Endothelial cell of umbilical vein (primary cell): ENCODE results near the gene UCN3. TPM values are rescaled to one million over a fixed set of nuclear protein-coding genes. Genes with fewer than 3 reads are reported as not detected.

ENCODE experiments used
- BruUV-seq: library from RNA; stranded (reverse); fragments of 400-500 nt; replicated peaks from 2 replicates; lab custom pipeline; 2021; lab: Mats Ljungman, UMichigan
- CTCF ChIA-PET: fragments of 300-600, 350-600 bp; sonication (Branson Sonifier 250); formaldehyde crosslinking; loops from one replicate; lab custom pipeline; 2021; ENCODE audit warnings: antibody characterized with exemption, inconsistent platforms; lab: Charles Lee
- POLR2A ChIA-PET: fragments of 300-600, 350-600 bp; sonication (Branson Sonifier 250); formaldehyde crosslinking; loops from one replicate; lab custom pipeline; 2021; ENCODE audit warnings: antibody characterized with exemption, inconsistent platforms; lab: Charles Lee
- DNase-seq: peaks from one replicate; pipeline ENCODE4 v3.0.0-alpha.2; 2011; ENCODE audit warnings: low read depth, low spot score
- FAIRE-seq: peaks from 2 replicates; lab custom pipeline; 2011; peaks lifted over from hg19 to GRCh38; lab: Jason Lieb, UNC
- H2AFZ ChIP-seq: 2 replicates; pipeline ENCODE4 v1.6.0; 2012; ENCODE audit warnings: low read depth, low read length, control low read depth, inconsistent platforms
- H3K27ac ChIP-seq: 2 replicates; pipeline ENCODE4 v1.5.1; 2011; ENCODE audit warnings: low read depth, mild to moderate bottlenecking, control low read depth, low read length, moderate library complexity; ENCODE audit not compliant: insufficient read depth
- H3K27me3 ChIP-seq, 2 experiments: 2 replicates each; pipeline versions ENCODE4 v1.6.0 to v1.6.1; 2011; ENCODE audit warnings: low read length in 2 of 2, mixed read lengths in 1 of 2; ENCODE audit not compliant: control insufficient read depth in 2 of 2, insufficient read depth in 2 of 2
- H3K36me3 ChIP-seq, 2 experiments: 2 replicates in 1 of 2; 3 replicates in 1 of 2; pipeline ENCODE4 v1.5.1; 2011; ENCODE audit warnings: low read length in 2 of 2, mild to moderate bottlenecking in 1 of 2, moderate library complexity in 1 of 2; ENCODE audit not compliant: control insufficient read depth in 2 of 2, insufficient read depth in 2 of 2; ENCODE audit errors: extremely low read depth in 1 of 2
- H3K4me1 ChIP-seq: 3 replicates; pipeline ENCODE4 v1.5.1; 2011; ENCODE audit warnings: mild to moderate bottlenecking, low read length; ENCODE audit not compliant: control insufficient read depth, insufficient read depth; ENCODE audit errors: extremely low read depth
- H3K4me2 ChIP-seq: 2 replicates; pipeline ENCODE4 v1.6.1; 2011; ENCODE audit warnings: low read length, control low read depth, mixed read lengths; ENCODE audit not compliant: insufficient read depth
- H3K4me3 ChIP-seq, 3 experiments: fragments of 200-600 bp in 1 of 3; sonication (generic), shearing (Covaris generic) in 1 of 3; replicated peaks in 1 of 3; 2 replicates each; pipeline ENCODE4 v1.5.1; 2011 to 2016; ENCODE audit warnings: control low read depth in 3 of 3, low read length in 3 of 3, mild to moderate bottlenecking in 2 of 3, inconsistent platforms in 1 of 3, low read depth in 1 of 3, moderate library complexity in 1 of 3; ENCODE audit not compliant: insufficient read depth in 1 of 3
- H3K79me2 ChIP-seq: 2 replicates; pipeline ENCODE4 v1.6.0; 2012; ENCODE audit warnings: low read length, inconsistent platforms; ENCODE audit not compliant: control insufficient read depth, insufficient read depth
- H3K9ac ChIP-seq: replicated peaks from 2 replicates; pipeline ENCODE3; 2011; ENCODE audit warnings: low read length, control low read depth; ENCODE audit not compliant: insufficient read depth; ENCODE audit errors: extremely low read depth
- H3K9me1 ChIP-seq: replicated peaks from 3 replicates; pipeline ENCODE4 v1.6.0; 2011; ENCODE audit warnings: mild to moderate bottlenecking, low read length; ENCODE audit not compliant: control insufficient read depth, insufficient read depth; ENCODE audit errors: extremely low read depth
- H3K9me3 ChIP-seq: replicated peaks from 2 replicates; pipeline ENCODE4 v1.5.1; 2012; ENCODE audit warnings: low read length, inconsistent platforms; ENCODE audit not compliant: control insufficient read depth, insufficient read depth
- H4K20me1 ChIP-seq: replicated peaks from 2 replicates; pipeline ENCODE3; 2011; ENCODE audit warnings: mild to moderate bottlenecking, low read length; ENCODE audit not compliant: control insufficient read depth, insufficient read depth; ENCODE audit errors: extremely low read depth
- EZH2 ChIP-seq: IDR thresholded peaks from 2 replicates; pipeline ENCODE4 v1.6.1; 2012; ENCODE audit warnings: borderline replicate concordance, low read depth, mild to moderate bottlenecking, moderate library complexity, low read length, inconsistent platforms; ENCODE audit not compliant: severe bottlenecking
- FOS ChIP-seq: IDR thresholded peaks from 2 replicates; pipeline ENCODE4 v1.6.1; 2011; ENCODE audit warnings: mild to moderate bottlenecking, low read length, moderate library complexity, borderline replicate concordance; ENCODE audit not compliant: insufficient read depth
- GATA2 ChIP-seq: IDR thresholded peaks from 2 replicates; pipeline ENCODE4 v1.7.0; 2011; ENCODE audit warnings: low read depth, mild to moderate bottlenecking, moderate library complexity, mixed read lengths, low read length; ENCODE audit not compliant: insufficient read length, insufficient read depth
- JUN ChIP-seq: IDR thresholded peaks from 2 replicates; pipeline ENCODE4 v1.6.1; 2011; ENCODE audit warnings: borderline replicate concordance, low read depth; ENCODE audit not compliant: insufficient read length, insufficient read depth
- MAX ChIP-seq: IDR thresholded peaks from 2 replicates; pipeline ENCODE4 v1.6.1; 2011; ENCODE audit not compliant: insufficient read depth, insufficient read length
- MYC ChIP-seq: IDR thresholded peaks from one replicate; pipeline ENCODE4 v1.6.1; 2011; ENCODE audit warnings: mild to moderate bottlenecking, low read depth, low read length
- POLR2A ChIP-seq: IDR thresholded peaks from 2 replicates; pipeline ENCODE4 v1.6.1; 2012; ENCODE audit warnings: low read depth, mild to moderate bottlenecking, control low read depth, low read length
- POLR2AphosphoS5 ChIP-seq: IDR thresholded peaks from 2 replicates; pipeline ENCODE4 v1.6.1; 2012; ENCODE audit warnings: low read depth, mild to moderate bottlenecking, control low read depth, low read length, moderate library complexity; ENCODE audit not compliant: insufficient read depth
- dilution Hi-C: fragments of 300-500 bp; cut with MboI; formaldehyde crosslinking; loops from one replicate; pipeline ENCODE4 v1.15.0; 2019; ENCODE audit warnings: low sequenced_read_pairs; ENCODE audit not compliant: extremely low pct_ligation_motif_present
- intact Hi-C: fragments of 100-400 bp; cut with micrococcal nuclease; formaldehyde crosslinking; loops from one replicate; pipeline ENCODE4 v1.10.0; 2022
- polyA plus RNA-seq, 4 experiments: library from polyadenylated mRNA; depleted of rRNA in 3 of 4; stranded (reverse) in 3 of 4; unstranded in 1 of 4; fragments of >200 nt; gene quantifications; 2 replicates each; pipeline versions ENCODE4 v1.2.1 to v1.2.3, GENCODE V29; 2011 to 2012; ENCODE audit warnings: missing spikeins in 1 of 4
- total RNA-seq: library from RNA; stranded (reverse); gene quantifications from 2 replicates; pipeline ENCODE4 v1.2.3, GENCODE V29; 2021
- TF ChIP-seq, protein P1 (sequence below), 2 donors: IDR thresholded peaks; 1 replicate in 1 of 2; 2 replicates in 1 of 2; pipeline ENCODE4 v1.5.1; 2011; ENCODE audit warnings: low read length in 2 of 2, mild to moderate bottlenecking in 2 of 2, moderate library complexity in 2 of 2, control low read depth in 1 of 2, inconsistent platforms in 1 of 2, low read depth in 1 of 2; ENCODE audit not compliant: insufficient read depth in 1 of 2; ENCODE audit errors: extremely low read depth in 1 of 2

Gene UCN3
- total and polyA plus RNA-seq, 2 donors (not counting 3 experiments of a cell fraction or from before 2014, with no cell fraction given), result not detected

DNA sequence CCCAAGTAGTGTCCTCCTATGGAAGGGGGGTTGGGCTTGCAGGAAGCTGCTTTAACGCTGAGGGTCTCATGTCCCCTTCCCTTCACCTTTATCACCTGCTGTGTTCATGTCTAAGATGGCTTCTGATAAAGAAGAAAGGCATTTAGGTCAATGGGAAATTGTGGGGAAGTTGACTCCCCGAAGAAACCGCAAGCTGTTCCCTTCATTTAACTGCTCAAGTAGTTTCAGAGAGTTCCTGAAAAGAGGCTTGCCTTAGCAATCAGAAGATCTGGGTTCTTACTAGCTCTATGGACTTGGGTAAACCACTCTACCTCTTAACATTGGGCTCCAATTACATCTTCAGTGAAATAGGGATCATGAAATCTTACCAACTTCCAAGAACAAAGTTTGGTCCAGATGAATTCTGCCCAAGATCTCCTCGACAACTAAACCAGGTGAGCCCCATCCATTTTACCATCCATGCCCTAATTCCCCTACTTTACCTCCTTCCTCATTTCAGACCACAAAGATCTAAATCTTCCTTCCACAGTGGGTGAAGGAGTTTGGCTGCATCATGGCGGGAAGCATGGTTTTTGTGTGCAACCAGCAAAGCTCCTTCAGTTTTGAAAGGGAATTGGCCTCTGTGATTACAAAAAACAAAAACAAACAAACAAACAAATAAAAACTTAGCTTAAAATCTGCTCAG lies 30.4 kb upstream of the UCN3 start:
- TF ChIP-seq POLR2A (no peak), FOS (no peak), EZH2 (no peak), JUN (no peak), MYC (no peak), MAX (no peak), POLR2AphosphoS5 (no peak), GATA2 (no peak)
- TF ChIP-seq, protein P1, sequence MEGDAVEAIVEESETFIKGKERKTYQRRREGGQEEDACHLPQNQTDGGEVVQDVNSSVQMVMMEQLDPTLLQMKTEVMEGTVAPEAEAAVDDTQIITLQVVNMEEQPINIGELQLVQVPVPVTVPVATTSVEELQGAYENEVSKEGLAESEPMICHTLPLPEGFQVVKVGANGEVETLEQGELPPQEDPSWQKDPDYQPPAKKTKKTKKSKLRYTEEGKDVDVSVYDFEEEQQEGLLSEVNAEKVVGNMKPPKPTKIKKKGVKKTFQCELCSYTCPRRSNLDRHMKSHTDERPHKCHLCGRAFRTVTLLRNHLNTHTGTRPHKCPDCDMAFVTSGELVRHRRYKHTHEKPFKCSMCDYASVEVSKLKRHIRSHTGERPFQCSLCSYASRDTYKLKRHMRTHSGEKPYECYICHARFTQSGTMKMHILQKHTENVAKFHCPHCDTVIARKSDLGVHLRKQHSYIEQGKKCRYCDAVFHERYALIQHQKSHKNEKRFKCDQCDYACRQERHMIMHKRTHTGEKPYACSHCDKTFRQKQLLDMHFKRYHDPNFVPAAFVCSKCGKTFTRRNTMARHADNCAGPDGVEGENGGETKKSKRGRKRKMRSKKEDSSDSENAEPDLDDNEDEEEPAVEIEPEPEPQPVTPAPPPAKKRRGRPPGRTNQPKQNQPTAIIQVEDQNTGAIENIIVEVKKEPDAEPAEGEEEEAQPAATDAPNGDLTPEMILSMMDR (IDR thresholded peaks at IDR 0.05; ENCODE audit: extremely low read depth in 1 of 2, insufficient read depth in 1 of 2, low read depth in 1 of 2, low read length in 2 of 2), result no peak
- Histone ChIP-seq H2AFZ (no peak overlapping the region), H3K9me1 (no peaks in the 10 kb centered on the region), H3K9me3 (no peaks in the 10 kb centered on the region), H3K4me1 (no peaks in the 10 kb centered on the region), H3K36me3 (no peaks in the 10 kb centered on the region), H3K79me2 (no peaks in the 10 kb centered on the region), H3K27ac (no peak overlapping the region), H4K20me1 (no peaks in the 10 kb centered on the region), H3K27me3 (no peaks in the 10 kb centered on the region), H3K9ac (no peak overlapping the region), H3K4me3 (no peak overlapping the region), H3K4me2 (no peak overlapping the region)
- ChIA-PET POLR2A (no interaction called here), CTCF (interaction anchor here (1.4 kb wide), 1 partner anchor 485 kb away, joined by 4 read pairs; no protein-coding TSS in a partner anchor)
- dilution Hi-C loops (no loop called here), intact Hi-C loops (no loop called here)
- DNase-seq (no peak), FAIRE-seq (no peak)
- no TSS peak for BruUV-seq
